Midbrain (tissue), 1 donor: Measurements from ENCODE around the gene SLC25A25.
"Not testable (repeated sequence)": the region's sequence is repeated elsewhere in the genome, so short reads cannot be mapped to it uniquely, and the experiment has no call there.

ENCODE experiments used
- DNase-seq: peaks from one replicate; lab custom pipeline; 2025; lab: John Stamatoyannopoulos, UW

The SLC25A25 gene

DNA sequence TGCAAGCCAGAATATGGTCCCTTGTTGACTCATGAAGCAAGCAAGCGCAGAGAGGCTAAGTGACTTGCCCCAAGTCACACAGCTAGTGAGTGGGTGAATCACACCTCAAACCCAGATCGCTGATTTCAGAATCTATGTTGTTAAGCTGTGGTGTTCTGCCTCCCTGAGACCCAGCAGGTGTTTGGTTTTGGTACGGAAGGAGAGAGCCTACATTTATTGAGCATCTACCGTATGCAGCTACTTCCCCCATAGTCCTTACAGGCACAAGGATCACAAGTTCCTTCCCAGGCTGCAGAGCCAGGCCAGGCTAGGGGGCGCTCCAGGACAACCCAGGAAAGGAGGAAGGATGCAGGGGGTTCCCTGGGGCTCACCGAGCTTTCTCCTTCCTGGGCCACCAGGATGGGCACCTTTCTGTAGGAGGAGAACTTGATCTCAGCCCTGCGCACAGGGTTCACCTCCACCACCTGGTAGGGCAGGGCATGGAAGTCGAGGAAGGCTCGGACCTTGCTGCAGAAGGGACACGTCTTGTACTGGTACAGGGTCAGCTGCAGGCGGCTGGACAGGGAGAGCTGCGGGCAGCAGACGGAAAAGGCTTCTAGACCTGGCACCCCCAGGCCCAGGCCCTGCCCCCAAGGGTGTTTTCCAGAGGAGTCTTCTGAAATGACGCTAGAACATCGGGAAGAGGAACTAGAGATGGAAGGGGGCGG lies 57.0 kb downstream of the SLC25A25 start:
- peak; percentile 29 for DNase-seq

- no peak for DNase-seq
Measured at GRCh38 chr9:128125580-128126354, 57.7 kb downstream of the SLC25A25 start.

DNA sequence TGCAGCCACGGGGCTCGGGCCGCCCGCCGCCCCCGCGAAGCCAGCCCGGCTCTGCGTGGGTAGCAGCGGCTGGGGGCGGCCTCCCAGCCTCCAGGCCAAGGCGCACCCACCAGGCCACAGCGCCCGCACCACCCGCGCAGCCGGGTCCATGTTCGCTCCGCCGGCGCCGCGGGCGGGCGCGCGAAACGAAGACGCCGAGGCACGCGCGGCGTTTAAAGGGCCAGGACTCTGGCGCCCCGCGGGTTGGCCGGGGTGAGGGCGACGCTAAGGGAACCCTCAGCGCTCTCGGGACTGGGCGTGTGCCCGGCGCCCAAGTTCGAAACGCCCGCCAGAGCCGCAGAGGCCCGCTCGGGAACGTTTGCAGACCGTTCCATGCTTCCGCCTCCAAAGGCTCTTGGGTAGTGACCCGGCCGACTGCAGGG lies 59.5 kb downstream of the SLC25A25 start, which contains the start of gene PTGES2:
Gene PTGES2, minus strand, starts transcription at position 162 of the 422 bp plus-strand sequence. Its CDS starts 12 bp downstream, at position 150.
- DNase-seq: peak; percentile 90

DNA sequence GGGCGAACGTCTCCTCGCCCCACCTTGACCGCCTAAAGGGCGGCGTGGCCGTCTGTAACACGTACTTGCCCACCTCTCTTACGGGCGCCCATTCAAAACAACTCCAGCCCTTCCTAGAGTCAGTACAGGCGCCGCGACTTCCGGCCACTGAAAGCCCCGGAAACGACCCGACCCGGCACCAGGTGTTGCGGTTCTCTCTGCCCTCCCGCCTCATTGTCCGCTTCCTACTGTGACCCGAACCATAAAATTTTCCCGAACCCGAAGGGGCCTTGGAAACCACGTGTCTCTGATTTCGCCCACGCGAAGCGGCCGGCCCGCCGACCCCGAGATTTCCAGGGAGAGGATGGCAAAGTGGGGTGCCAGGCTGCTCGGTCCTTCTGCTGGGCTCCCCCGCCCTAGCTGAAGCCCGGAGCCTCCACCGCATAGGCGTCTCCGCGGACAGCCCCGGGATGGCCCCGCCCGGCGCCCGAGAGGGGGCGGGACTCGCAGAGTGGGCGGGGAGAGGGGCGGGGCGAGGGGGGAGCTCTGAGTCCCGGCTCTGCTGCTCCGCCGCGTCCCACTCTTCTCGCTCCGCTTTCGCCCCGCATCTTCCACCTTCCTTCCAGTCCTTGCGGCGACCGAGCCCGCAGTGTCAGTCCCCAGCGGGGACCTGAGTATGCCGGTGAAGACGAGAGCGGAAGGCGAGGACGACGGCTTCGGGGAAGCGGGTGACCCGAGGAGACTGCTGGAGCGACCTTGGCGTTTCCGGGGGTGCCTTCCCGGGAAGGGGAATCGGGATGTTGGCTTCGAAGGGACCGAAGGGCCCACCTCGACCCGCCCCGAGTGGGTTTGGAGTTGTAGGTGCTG lies 60.2 kb downstream of the SLC25A25 start:
- DNase-seq: peak; percentile 95

DNA sequence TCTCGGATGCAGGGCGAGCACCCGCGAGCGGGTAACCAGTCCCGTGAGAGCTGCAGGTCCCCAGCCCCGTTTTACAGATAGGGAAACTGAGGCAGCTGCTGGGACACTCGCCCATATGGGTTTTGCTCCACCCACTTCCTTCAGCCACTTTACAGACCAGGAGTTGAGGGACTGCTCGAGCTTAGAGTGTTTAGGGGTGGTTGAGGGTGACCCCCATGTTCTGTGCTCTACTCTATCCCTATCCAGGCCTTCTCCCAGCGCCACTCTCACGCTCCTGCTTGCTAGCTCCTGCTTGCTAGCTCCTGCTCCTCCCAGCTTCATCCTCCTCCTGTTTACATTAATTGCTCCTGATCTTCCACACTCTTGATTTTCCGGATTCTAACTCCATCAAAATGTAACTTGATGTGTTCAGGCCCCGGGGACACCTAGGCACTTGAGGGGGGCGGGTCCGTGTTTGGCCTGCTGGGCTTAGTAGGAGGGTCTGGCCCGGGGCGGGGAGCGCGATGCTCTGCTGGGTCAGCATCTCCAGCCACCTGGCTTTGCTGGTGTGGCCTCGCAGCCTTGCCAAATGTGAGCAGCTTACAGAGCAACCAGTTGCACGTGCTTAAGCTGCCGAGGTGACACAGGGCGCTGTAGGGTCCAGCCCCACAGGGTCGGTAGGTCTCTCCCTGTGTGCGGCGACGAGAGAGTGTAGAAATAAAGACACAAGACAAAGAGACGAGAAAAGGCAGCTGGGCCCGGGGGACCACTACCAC lies 61.0 kb downstream of the SLC25A25 start:
- DNase-seq: no peak

GRCh38 chr9:128129976-128130590 lies 62.1 kb downstream of the SLC25A25 start:
- not testable (repeated sequence) for DNase-seq

- not testable (repeated sequence) for DNase-seq
Measured at GRCh38 chr9:128130651-128131050, 62.6 kb downstream of the SLC25A25 start.

DNA sequence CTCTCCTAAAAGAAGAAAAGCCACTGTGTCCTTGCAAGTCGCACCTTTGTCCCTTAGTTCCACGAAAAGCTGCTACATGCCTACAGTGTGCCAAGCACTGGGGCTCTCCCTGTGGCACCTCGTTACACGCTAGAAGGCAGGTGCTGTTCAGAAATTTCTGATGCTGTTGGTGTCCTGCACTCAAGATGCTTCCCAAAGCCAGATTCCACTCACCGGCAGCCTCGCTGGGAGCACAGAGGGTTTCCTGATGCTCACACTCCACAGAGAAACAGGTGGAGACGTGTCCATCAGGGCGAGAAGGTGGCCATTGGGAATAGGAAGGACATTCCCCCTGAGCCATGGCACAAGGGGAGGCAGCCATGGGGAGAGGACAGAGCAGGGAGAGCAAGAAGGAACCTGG lies 63.3 kb downstream of the SLC25A25 start:
- not testable (repeated sequence) for DNase-seq

DNA sequence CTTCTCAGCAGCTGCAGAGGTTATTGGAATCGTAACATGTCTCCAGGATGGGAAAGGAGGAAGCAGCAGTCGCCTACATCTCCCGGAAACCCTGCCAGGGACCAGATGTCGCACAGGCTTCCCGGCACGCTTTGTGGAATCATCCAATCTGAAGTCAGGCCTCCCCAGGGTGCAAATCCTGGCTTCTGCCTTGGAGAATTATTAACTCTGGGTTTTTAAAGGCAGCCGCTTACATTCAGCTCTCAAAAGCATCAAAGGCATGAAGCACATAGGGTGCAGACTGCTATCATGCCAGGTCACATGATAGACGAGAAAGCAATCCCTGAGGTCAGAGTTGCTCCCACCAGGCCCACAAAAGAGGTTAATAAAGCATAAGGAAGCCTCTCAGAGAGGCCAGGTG lies 64.1 kb downstream of the SLC25A25 start:
- not testable (repeated sequence) for DNase-seq

DNA sequence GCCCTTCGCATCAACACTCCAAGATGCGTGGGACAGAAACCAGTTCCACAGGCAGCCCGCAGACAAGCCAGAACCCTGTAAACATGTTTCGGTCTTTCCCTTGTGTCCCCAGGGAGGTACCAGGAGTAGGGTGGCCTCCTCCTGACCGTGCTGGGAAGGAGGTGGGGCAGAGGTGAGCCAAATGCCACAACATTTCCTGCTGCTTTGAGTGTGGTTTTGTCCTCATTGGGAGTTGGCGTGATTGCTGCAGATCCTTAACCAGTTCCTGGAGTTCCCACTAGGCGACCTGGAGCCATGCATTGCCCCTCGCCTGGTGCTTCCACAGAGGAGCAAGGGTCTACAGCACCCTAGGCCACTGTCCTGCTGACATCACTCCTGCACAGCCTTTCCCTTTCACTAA lies 67.5 kb downstream of the SLC25A25 start:
- not testable (repeated sequence) for DNase-seq

DNA sequence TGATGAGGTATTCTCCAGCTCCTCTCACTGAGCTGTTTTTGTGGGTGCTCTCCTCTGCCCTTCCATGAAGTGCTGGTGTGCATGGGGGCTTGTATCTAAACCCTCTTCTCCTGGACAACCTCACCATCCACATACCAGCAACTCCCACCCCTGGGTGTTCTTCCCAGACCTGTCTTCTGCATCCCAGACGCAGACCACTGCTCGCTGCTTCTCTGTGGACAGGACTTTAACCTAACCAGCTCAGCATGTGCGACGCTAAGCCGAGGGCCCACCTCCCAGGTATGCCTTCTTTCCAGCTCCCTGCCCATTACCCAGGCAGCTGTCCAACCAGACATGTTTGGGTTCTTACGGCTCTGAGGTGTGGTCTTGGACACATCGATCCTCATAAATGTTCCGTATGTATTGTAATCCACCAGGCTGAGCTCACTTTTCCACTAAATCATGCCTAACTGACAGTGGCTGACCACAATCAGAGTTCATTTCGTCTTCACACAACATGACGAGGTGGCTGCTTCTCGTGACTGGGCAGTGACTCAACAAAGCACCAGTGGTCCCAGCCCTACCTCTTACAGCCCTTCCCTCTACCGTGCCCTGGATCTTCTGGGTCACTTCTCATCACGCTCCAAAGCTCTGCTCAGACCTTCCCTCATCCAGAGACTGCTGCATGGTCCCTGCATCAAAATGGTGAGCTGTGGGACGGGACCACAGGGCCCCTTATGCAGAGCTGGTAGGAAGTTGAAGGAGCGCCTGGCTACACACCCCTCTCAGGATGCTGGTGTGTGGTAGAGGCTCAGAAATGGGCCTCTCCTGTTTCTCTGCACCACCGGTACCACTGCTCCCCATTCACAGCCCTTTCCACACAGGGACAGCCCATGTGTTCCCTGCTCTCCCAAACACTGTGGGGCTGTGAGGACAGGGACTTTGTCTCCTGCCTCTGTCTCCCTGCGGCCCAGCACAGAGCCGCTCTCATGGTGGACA lies 69.1 kb downstream of the SLC25A25 start:
- no peak for DNase-seq

DNA sequence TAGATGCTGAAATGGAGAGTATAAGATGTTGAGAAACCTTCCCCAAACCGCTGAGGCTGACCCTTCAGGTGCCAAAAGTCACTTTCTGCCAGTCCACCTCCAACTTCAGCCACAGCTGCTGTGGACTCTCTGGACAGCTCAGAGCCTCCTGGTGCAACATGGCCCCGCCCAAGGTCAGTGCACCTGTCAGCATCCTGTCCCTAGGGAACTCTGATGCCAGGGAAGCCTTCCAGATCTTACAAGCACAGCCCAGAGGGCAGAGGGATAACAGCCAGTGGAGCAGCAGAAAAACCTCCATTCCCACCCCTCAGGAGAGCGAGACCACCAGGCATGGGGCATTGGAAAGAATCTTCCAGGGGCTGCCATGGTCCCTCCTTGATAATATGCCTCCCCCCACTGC lies 70.0 kb downstream of the SLC25A25 start:
- DNase-seq: no peak

GRCh38 chr9:128139621-128140020 lies 71.6 kb downstream of the SLC25A25 start:
- no peak for DNase-seq

DNA sequence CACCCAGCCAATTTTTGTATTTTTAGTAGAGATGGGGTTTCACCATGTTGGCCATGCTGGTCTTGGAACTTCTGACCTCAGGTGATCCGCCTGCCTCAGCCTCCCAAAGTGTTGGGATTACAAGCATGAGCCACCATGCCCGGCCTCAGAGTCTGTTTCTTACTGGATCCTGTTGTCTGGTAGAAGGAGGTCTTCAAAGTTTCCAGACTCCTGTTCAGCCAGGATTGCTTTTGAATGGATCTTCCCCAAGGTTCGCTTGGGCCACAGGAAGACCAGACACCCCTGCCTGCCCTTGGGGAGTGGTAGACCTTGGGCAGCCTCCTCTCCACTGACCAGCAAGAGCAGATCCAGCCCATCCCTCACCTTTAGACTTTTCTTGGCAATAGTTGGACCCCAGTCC lies 73.6 kb downstream of the SLC25A25 start:
- DNase-seq: no peak

DNA sequence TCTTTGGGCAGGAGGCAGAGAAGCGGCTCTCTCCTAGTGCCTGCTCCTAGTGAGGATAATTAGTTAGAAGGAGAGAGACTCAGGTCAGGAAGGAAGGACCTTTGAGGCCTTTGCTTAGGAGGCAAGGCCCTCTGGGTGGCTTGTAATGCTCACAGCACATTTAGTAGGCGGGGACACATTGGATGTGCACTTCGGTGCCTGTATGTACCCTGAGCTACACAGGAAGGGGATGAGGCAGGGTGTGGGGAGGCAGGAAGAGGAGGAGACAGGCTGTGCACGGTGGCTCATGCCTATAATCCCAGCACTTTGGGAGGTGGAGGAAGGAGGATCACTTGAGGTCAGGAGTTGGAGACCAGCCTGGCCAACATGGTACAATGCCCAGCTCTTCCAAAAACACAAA lies 74.0 kb downstream of the SLC25A25 start:
- no peak for DNase-seq

- DNase-seq: no peak
Measured at GRCh38 chr9:128142596-128142995, 74.6 kb downstream of the SLC25A25 start.

GRCh38 chr9:128143525-128144238 lies 75.7 kb downstream of the SLC25A25 start:
- no peak for DNase-seq

- no peak for DNase-seq
Measured at GRCh38 chr9:128144239-128145181, 76.5 kb downstream of the SLC25A25 start.
